Umbilical cord (tissue), 2 donors: ENCODE data around the gene CTSZ. TPM values are rescaled to one million over a fixed set of nuclear protein-coding genes. Genes with fewer than 3 reads are reported as not detected.
"Not testable (repeated sequence)": the region's sequence is repeated elsewhere in the genome, so short reads cannot be mapped to it uniquely, and the experiment has no call there.

Source experiments
- DNase-seq: peaks from one replicate; pipeline ENCODE4 v3.0.0-alpha.2; 2015; ENCODE audit warnings: low spot score
- total RNA-seq: library from RNA; depleted of rRNA; stranded (reverse); fragments of >200 nt; gene quantifications from one replicate; pipeline ENCODE4 v1.2.3, GENCODE V29; 2014; ENCODE audit warnings: low replicate concordance; ENCODE audit not compliant: insufficient read depth

Gene CTSZ
- total RNA-seq, 1 donor from 2014 or later: 131 TPM

GRCh38 chr20:59013031-59013951 is 6.2 kb upstream of the CTSZ start:
- DNase-seq: no peak

- DNase-seq: not testable (repeated sequence)
Measured at GRCh38 chr20:59011874-59012157, 4.8 kb upstream of the CTSZ start.

- peak; percentile 37 for DNase-seq
Measured at GRCh38 chr20:59010995-59011873, 4.2 kb upstream of the CTSZ start.

- peak; percentile 28 for DNase-seq
Measured at GRCh38 chr20:59010321-59010994, 3.4 kb upstream of the CTSZ start.

GRCh38 chr20:59008715-59009336 is 1.8 kb upstream of the CTSZ start:
- DNase-seq: no peak

- peak; percentile 25 for DNase-seq
Measured at GRCh38 chr20:59007665-59008511, 834 bp upstream of the CTSZ start.

GRCh38 chr20:59006167-59006863 is 739 bp downstream of the CTSZ start:
- DNase-seq: no peak

- DNase-seq: no peak
Measured at GRCh38 chr20:59005523-59006166, 1.4 kb downstream of the CTSZ start.

GRCh38 chr20:59004763-59005522 is 2.1 kb downstream of the CTSZ start:
- DNase-seq: peak; percentile 53

- DNase-seq: peak; percentile 28
Measured at GRCh38 chr20:59004493-59004762, 2.6 kb downstream of the CTSZ start.

GRCh38 chr20:59003836-59004492 is 3.1 kb downstream of the CTSZ start:
- DNase-seq: no peak

- DNase-seq: no peak
Measured at GRCh38 chr20:59002874-59003399, 4.1 kb downstream of the CTSZ start.

- no peak for DNase-seq
Measured at GRCh38 chr20:59002388-59002787, 4.7 kb downstream of the CTSZ start.

- no peak for DNase-seq
Measured at GRCh38 chr20:59001449-59002171, 5.4 kb downstream of the CTSZ start.

- no peak for DNase-seq
Measured at GRCh38 chr20:59001068-59001448, 6.0 kb downstream of the CTSZ start.

- no peak for DNase-seq
Measured at GRCh38 chr20:59000326-59000725, 6.7 kb downstream of the CTSZ start.

GRCh38 chr20:58998656-58999055 is 8.4 kb downstream of the CTSZ start:
- DNase-seq: no peak
